IPS-20b (cell line): ENCODE measurements around the gene LYST.
"Not testable (repeated sequence)": the region's sequence is repeated elsewhere in the genome, so short reads cannot be mapped to it uniquely, and the experiment has no call there.

Experiments
- H3K27ac ChIP-seq: one replicate; pipeline ENCODE4 v1.5.1; 2013; ENCODE audit warnings: low read length
- H3K27me3 ChIP-seq: 2 replicates; pipeline ENCODE4 v1.6.1; 2013; ENCODE audit warnings: mild to moderate bottlenecking, low read length, inconsistent platforms; ENCODE audit not compliant: insufficient read depth
- H3K36me3 ChIP-seq: 2 replicates; pipeline ENCODE4 v1.6.1; 2013; ENCODE audit warnings: low read depth, mild to moderate bottlenecking, inconsistent platforms, low read length, moderate library complexity; ENCODE audit not compliant: insufficient read depth
- H3K4me1 ChIP-seq: 2 replicates; pipeline ENCODE4 v1.6.1; 2013; ENCODE audit warnings: mild to moderate bottlenecking, control low read depth, inconsistent platforms, low read length, moderate library complexity; ENCODE audit not compliant: insufficient read depth
- H3K4me3 ChIP-seq: 2 replicates; pipeline ENCODE4 v1.5.1; 2013; ENCODE audit warnings: mild to moderate bottlenecking, low read length, inconsistent platforms
- H3K9ac ChIP-seq: 2 replicates; pipeline ENCODE4 v1.6.1; 2013; ENCODE audit warnings: low read depth, mild to moderate bottlenecking, inconsistent platforms, low read length, moderate library complexity
- H3K9me3 ChIP-seq: 2 replicates; pipeline ENCODE4 v1.6.1; 2013; ENCODE audit warnings: mild to moderate bottlenecking, low read depth, low read length, inconsistent platforms; ENCODE audit not compliant: insufficient read depth

The LYST gene

GRCh38 chr1:235866205-235866912 is at the start of gene LYST:
Gene LYST, minus strand, starts transcription at chr1:235866906. Its CDS starts 36,489 bp downstream, at chr1:235830417.
- Histone ChIP-seq H3K27me3 (peaks cover 30% of the 10 kb centered on the region), H3K9me3 (no peaks in the 10 kb centered on the region), H3K4me1 (no peaks in the 10 kb centered on the region; the same call in 1 of the 2 replicates), H3K36me3 (no peaks in the 10 kb centered on the region), H3K27ac (no peak within 1 kb of the TSS), H3K9ac (peak within 1 kb of the TSS; percentile 77; the same call in 1 of the 2 replicates), H3K4me3 (peak within 1 kb of the TSS; percentile 95)

GRCh38 chr1:235915489-235915888 is 48.8 kb upstream of the LYST start:
- H3K9me3 ChIP-seq, H3K27ac ChIP-seq, H3K9ac ChIP-seq, H3K36me3 ChIP-seq, H3K4me3 ChIP-seq: not testable (repeated sequence)
- Histone ChIP-seq H3K4me1 (peaks cover 12% of the 10 kb centered on the region), H3K27me3 (peaks cover 25% of the 10 kb centered on the region)

GRCh38 chr1:235913311-235913710 is 46.6 kb upstream of the LYST start:
- H3K27ac ChIP-seq: no peak overlapping the region
- H3K4me1 ChIP-seq: peaks cover 10% of the 10 kb centered on the region; the same call in 1 of the 2 replicates
- no peaks in the 10 kb centered on the region for H3K36me3 ChIP-seq
- peaks cover 12% of the 10 kb centered on the region; the same call in 1 of the 2 replicates for H3K27me3 ChIP-seq
- H3K4me3 ChIP-seq: no peak overlapping the region
- no peak overlapping the region for H3K9ac ChIP-seq
- no peaks in the 10 kb centered on the region for H3K9me3 ChIP-seq

- peaks cover 10% of the 10 kb centered on the region; the same call in 1 of the 2 replicates for H3K4me1 ChIP-seq
- no peak overlapping the region for H3K27ac ChIP-seq
- H3K9ac ChIP-seq: no peak overlapping the region
- no peak overlapping the region for H3K4me3 ChIP-seq
- H3K9me3 ChIP-seq: no peaks in the 10 kb centered on the region
- no peaks in the 10 kb centered on the region for H3K36me3 ChIP-seq
- H3K27me3 ChIP-seq: no peaks in the 10 kb centered on the region; the same call in 1 of the 2 replicates
These were observed 45.2 kb upstream of the LYST start for GRCh38 chr1:235911876-235912275.

GRCh38 chr1:235911300-235911662 is 44.6 kb upstream of the LYST start:
- H3K4me1 ChIP-seq: peaks cover 10% of the 10 kb centered on the region; the same call in 1 of the 2 replicates
- H3K36me3 ChIP-seq: no peaks in the 10 kb centered on the region
- no peak overlapping the region for H3K27ac ChIP-seq
- no peaks in the 10 kb centered on the region for H3K27me3 ChIP-seq
- no peaks in the 10 kb centered on the region for H3K9me3 ChIP-seq
- H3K4me3 ChIP-seq: no peak overlapping the region
- no peak overlapping the region for H3K9ac ChIP-seq

- H3K9me3 ChIP-seq: no peaks in the 10 kb centered on the region
- no peak overlapping the region for H3K27ac ChIP-seq
- no peak overlapping the region; the same call in 1 of the 2 replicates for H3K9ac ChIP-seq
- H3K36me3 ChIP-seq: no peaks in the 10 kb centered on the region
- H3K27me3 ChIP-seq: no peaks in the 10 kb centered on the region
- H3K4me3 ChIP-seq: no peak overlapping the region
- peaks cover 10% of the 10 kb centered on the region; the same call in 1 of the 2 replicates for H3K4me1 ChIP-seq
These were observed 43.9 kb upstream of the LYST start for GRCh38 chr1:235910357-235911299.

GRCh38 chr1:235908742-235909520 is 42.2 kb upstream of the LYST start:
- Histone ChIP-seq H3K9me3 (no peaks in the 10 kb centered on the region), H3K4me1 (peaks cover 10% of the 10 kb centered on the region; the same call in 1 of the 2 replicates), H3K27ac (no peak overlapping the region), H3K36me3 (no peaks in the 10 kb centered on the region), H3K27me3 (no peaks in the 10 kb centered on the region), H3K4me3 (no peak overlapping the region), H3K9ac (no peak overlapping the region)

GRCh38 chr1:235907897-235908240 is 41.2 kb upstream of the LYST start:
- Histone ChIP-seq H3K9me3 (no peaks in the 10 kb centered on the region), H3K36me3 (no peaks in the 10 kb centered on the region), H3K4me3 (no peak overlapping the region), H3K4me1 (peaks cover 10% of the 10 kb centered on the region; the same call in 1 of the 2 replicates), H3K27me3 (no peaks in the 10 kb centered on the region), H3K9ac (no peak overlapping the region), H3K27ac (no peak overlapping the region)

GRCh38 chr1:235907187-235907896 is 40.6 kb upstream of the LYST start:
- Histone ChIP-seq H3K27me3 (no peaks in the 10 kb centered on the region), H3K9me3 (no peaks in the 10 kb centered on the region), H3K4me3 (no peak overlapping the region), H3K9ac (no peak overlapping the region), H3K36me3 (no peaks in the 10 kb centered on the region), H3K27ac (no peak overlapping the region), H3K4me1 (peaks cover 10% of the 10 kb centered on the region; the same call in 1 of the 2 replicates)

GRCh38 chr1:235906436-235906835 is 39.7 kb upstream of the LYST start:
- no peaks in the 10 kb centered on the region for H3K36me3 ChIP-seq
- no peak overlapping the region for H3K4me3 ChIP-seq
- H3K27ac ChIP-seq: no peak overlapping the region
- H3K9ac ChIP-seq: no peak overlapping the region
- no peaks in the 10 kb centered on the region for H3K9me3 ChIP-seq
- H3K27me3 ChIP-seq: no peaks in the 10 kb centered on the region
- peaks cover 10% of the 10 kb centered on the region for H3K4me1 ChIP-seq

- H3K9me3 ChIP-seq, H3K27ac ChIP-seq, H3K36me3 ChIP-seq, H3K4me1 ChIP-seq, H3K4me3 ChIP-seq, H3K27me3 ChIP-seq, H3K9ac ChIP-seq: not testable (repeated sequence)
These were observed 37.1 kb upstream of the LYST start for GRCh38 chr1:235903809-235904208.
